ENCODE measurements around the gene ZNF536.

- no peak for TF ChIP-seq SPI1 (IDR thresholded peaks at IDR 0.05; ENCODE audit: borderline replicate concordance, low read depth)
- TF ChIP-seq, protein P1, sequence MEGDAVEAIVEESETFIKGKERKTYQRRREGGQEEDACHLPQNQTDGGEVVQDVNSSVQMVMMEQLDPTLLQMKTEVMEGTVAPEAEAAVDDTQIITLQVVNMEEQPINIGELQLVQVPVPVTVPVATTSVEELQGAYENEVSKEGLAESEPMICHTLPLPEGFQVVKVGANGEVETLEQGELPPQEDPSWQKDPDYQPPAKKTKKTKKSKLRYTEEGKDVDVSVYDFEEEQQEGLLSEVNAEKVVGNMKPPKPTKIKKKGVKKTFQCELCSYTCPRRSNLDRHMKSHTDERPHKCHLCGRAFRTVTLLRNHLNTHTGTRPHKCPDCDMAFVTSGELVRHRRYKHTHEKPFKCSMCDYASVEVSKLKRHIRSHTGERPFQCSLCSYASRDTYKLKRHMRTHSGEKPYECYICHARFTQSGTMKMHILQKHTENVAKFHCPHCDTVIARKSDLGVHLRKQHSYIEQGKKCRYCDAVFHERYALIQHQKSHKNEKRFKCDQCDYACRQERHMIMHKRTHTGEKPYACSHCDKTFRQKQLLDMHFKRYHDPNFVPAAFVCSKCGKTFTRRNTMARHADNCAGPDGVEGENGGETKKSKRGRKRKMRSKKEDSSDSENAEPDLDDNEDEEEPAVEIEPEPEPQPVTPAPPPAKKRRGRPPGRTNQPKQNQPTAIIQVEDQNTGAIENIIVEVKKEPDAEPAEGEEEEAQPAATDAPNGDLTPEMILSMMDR (IDR thresholded peaks at IDR 0.05; ENCODE audit: insufficient read depth, low read length) = no peak
Measured at GRCh38 chr19:30536975-30537374, 164.8 kb downstream of the ZNF536 start.

Data from HL-60 (cell line).